ENCODE results near the gene ASB18.

DNA sequence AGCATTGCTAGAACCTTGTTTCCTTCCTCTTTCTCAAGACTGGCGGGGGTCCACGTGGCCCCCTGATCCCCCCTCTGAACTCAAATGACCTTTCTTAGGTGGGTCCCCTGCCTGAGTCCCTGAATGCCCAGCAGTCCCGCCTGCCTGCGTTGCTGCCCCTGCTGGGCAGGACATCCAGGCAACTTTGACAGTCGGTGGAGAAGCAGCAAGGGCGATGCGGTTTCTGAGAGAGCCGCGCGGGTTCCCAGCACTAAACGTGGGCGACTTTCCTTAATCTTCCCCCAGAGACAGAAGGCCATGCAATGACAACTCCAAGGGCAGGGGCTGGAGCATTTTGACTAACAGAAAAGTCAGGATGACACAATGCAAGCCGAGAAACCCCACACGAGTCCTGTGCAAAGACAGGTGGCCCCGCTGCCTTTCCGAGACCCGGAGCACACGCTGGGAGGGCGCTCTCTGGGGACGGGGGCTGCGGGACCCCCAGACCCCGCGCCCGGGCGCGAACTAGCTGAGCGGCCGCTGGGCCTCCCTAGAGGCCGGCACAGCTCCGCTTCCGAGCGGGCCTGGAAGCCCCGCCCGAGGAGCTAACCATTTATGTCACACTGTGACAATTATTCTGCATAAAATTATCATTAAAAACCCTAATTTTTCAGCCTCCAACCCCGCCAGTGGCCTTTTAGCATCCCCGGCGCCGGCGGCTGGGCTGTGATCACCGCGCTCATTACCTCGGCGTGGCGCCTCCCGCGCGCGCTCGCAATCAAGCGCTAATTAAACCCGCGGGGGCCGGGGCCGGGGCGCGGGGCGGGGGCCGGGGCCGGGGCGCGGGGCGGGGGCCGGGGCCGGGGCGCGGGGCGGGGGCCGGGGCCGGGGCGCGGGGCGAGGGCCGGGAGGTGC is 27.4 kb downstream of the ASB18 start:
- TF ChIP-seq EZH2 (IDR thresholded peaks at IDR 0.05; ENCODE audit: low read depth, unreplicated experiment): peak; percentile 73
- TF ChIP-seq, protein P1, sequence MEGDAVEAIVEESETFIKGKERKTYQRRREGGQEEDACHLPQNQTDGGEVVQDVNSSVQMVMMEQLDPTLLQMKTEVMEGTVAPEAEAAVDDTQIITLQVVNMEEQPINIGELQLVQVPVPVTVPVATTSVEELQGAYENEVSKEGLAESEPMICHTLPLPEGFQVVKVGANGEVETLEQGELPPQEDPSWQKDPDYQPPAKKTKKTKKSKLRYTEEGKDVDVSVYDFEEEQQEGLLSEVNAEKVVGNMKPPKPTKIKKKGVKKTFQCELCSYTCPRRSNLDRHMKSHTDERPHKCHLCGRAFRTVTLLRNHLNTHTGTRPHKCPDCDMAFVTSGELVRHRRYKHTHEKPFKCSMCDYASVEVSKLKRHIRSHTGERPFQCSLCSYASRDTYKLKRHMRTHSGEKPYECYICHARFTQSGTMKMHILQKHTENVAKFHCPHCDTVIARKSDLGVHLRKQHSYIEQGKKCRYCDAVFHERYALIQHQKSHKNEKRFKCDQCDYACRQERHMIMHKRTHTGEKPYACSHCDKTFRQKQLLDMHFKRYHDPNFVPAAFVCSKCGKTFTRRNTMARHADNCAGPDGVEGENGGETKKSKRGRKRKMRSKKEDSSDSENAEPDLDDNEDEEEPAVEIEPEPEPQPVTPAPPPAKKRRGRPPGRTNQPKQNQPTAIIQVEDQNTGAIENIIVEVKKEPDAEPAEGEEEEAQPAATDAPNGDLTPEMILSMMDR (conservative IDR thresholded peaks at IDR 0.05; ENCODE audit: low read depth in 2 of 2): no peak
- TF ChIP-seq CREB1 (CRISPR knock-in tag; IDR thresholded peaks at IDR 0.05; ENCODE audit: low read depth): no peak
- TF ChIP-seq POLR2AphosphoS5 (IDR thresholded peaks at IDR 0.05; ENCODE audit: low read depth): no peak
- TF ChIP-seq, protein P2, sequence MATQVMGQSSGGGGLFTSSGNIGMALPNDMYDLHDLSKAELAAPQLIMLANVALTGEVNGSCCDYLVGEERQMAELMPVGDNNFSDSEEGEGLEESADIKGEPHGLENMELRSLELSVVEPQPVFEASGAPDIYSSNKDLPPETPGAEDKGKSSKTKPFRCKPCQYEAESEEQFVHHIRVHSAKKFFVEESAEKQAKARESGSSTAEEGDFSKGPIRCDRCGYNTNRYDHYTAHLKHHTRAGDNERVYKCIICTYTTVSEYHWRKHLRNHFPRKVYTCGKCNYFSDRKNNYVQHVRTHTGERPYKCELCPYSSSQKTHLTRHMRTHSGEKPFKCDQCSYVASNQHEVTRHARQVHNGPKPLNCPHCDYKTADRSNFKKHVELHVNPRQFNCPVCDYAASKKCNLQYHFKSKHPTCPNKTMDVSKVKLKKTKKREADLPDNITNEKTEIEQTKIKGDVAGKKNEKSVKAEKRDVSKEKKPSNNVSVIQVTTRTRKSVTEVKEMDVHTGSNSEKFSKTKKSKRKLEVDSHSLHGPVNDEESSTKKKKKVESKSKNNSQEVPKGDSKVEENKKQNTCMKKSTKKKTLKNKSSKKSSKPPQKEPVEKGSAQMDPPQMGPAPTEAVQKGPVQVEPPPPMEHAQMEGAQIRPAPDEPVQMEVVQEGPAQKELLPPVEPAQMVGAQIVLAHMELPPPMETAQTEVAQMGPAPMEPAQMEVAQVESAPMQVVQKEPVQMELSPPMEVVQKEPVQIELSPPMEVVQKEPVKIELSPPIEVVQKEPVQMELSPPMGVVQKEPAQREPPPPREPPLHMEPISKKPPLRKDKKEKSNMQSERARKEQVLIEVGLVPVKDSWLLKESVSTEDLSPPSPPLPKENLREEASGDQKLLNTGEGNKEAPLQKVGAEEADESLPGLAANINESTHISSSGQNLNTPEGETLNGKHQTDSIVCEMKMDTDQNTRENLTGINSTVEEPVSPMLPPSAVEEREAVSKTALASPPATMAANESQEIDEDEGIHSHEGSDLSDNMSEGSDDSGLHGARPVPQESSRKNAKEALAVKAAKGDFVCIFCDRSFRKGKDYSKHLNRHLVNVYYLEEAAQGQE (IDR thresholded peaks at IDR 0.05; ENCODE audit: unreplicated experiment): no peak
- no peak for TF ChIP-seq NANOG (IDR thresholded peaks at IDR 0.05; ENCODE audit: borderline replicate concordance)
- TF ChIP-seq ZNF114 (CRISPR knock-in tag; IDR thresholded peaks at IDR 0.05): no peak
- TF ChIP-seq EZH2phosphoT487 (IDR thresholded peaks at IDR 0.05; ENCODE audit: unreplicated experiment): no peak

Data from GM23338 (cell line).